Measurements from ENCODE around the gene RAB5IF. TPM values are rescaled to one million over a fixed set of nuclear protein-coding genes. Genes with fewer than 3 reads are reported as not detected.

Gene RAB5IF
- total and polyA plus RNA-seq, 2 of the 8 experiments (the other 6 are each of a cell fraction or from before 2014, with no cell fraction given): 95.5 to 148 TPM

DNA sequence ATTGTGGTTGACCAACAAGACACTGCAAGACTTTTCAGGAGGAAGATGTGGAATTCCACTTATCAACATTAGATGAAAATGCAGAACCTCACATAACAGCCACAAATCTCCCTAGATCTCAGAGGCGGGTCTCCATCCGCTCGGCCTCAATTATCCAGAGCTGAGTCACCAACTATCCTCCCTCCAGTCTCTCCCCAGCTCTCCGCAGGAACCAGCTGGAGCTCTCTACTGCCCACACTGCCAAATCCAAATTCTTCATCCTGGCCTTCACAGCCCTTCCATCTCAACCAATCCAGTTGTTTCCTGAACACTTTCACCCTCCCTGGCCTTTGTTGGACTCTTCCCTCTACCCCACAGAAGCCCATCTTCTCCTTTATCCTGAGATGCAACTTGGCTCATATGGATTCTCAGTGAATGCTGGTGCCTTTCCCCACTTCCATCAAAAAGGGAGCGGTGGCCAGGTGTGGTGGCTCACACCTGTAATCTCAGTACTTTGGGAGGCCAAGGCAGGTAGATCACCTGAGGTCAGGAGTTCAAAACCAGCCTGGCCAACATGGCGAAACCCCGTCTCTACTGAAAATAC lies 35.6 kb upstream of the RAB5IF start:
- no peak overlapping the region for H3K4ac ChIP-seq (replicated peaks; ENCODE audit: insufficient read length, low read depth, low read length)
- H3K23me2 ChIP-seq (ENCODE audit: low read depth, low read length): peaks cover 11% of the 10 kb centered on the region
- H2BK5ac ChIP-seq (ENCODE audit: low read depth, low read length): peak overlapping the region; percentile 19; the same call in 1 of the 2 replicates
- peak overlapping the region; percentile 18 for H2BK120ac ChIP-seq (replicated peaks; ENCODE audit: low read depth, low read length)
- H4K20me1 ChIP-seq (replicated peaks in 1 of 2; ENCODE audit: control insufficient read depth in 1 of 2, insufficient read depth in 2 of 2, low read length in 2 of 2): peaks cover 0 to 2% of the 10 kb centered on the region in 2 experiments
- H2AK5ac ChIP-seq (ENCODE audit: low read depth, low read length): peak overlapping the region; percentile 10; the same call in 1 of the 2 replicates
- H3K4me2 ChIP-seq (ENCODE audit: insufficient read depth in 1 of 2, low read depth in 2 of 2, low read length in 2 of 2): peak overlapping the region in 1 of 2 experiments; percentile 42; a peak in 1 of 4 replicates
- POLR2A ChIA-PET (ENCODE audit: partially characterized antibody): interaction anchor here (1.6 to 17.6 kb wide), 3 partner anchors 10 to 28 kb away, joined by 5 to 388 read pairs (median 21); partner anchors contain the start of gene RAB5IF
- no peaks in the 10 kb centered on the region; a peak in 2 of 8 replicates for H3K36me3 ChIP-seq (ENCODE audit: control insufficient read depth in 2 of 4, insufficient read depth in 4 of 4, low read length in 3 of 4)
- H3K4me3 ChIP-seq (ENCODE audit: extremely low read depth in 1 of 4, insufficient read depth in 2 of 4, low read depth in 3 of 4, low read length in 4 of 4): no peak overlapping the region
- H3K14ac ChIP-seq (ENCODE audit: insufficient read length): no peak overlapping the region
- FAIRE-seq: no peak
- WGBS, 2 experiments (ENCODE audit: extremely low coverage in 1 of 2, insufficient coverage in 1 of 2, insufficient read length in 1 of 2, insufficient replicate concordance in 2 of 2, low coverage in 1 of 2, low lambda C conversion rate in 2 of 2, missing lambda C conversion rate in 1 of 2): 89% methylated on average over 6 of the region's 7 CpGs; no CpG with 5 or more reads in 1 of the 2 experiments
- peaks cover 3 to 26% of the 10 kb centered on the region in 2 experiments; a peak in 2 of 4 replicates for H3K79me2 ChIP-seq (ENCODE audit: control insufficient read depth in 1 of 2, insufficient read depth in 2 of 2, low read length in 2 of 2)
- no peak overlapping the region for H2AFZ ChIP-seq (ENCODE audit: low read length)
- DNase-seq (ENCODE audit: low read depth in 1 of 2, low spot score in 2 of 2): no peak
- CTCF ChIA-PET (ENCODE audit: partially characterized antibody): interaction anchor here (0.9 to 18.0 kb wide), 5 partner anchors 10 to 104 kb away, joined by 4 to 202 read pairs (median 19); no protein-coding TSS in a partner anchor
- H4K91ac ChIP-seq (replicated peaks; ENCODE audit: insufficient read length, low read length): peak overlapping the region; percentile 48
- peak overlapping the region; percentile 55 for H3K18ac ChIP-seq (ENCODE audit: extremely low read depth, low read length)
- no peak overlapping the region for H3K23ac ChIP-seq (ENCODE audit: insufficient read length)
- peaks cover 2% of the 10 kb centered on the region for H3K79me1 ChIP-seq (ENCODE audit: low read depth, low read length)
- peak overlapping the region; percentile 62; the same call in 1 of the 2 replicates for H2BK15ac ChIP-seq (ENCODE audit: low read length)
- no peak overlapping the region for H4K8ac ChIP-seq (ENCODE audit: extremely low read depth, insufficient read depth, low read length)
- H3K27me3 ChIP-seq (replicated peaks in 1 of 4; ENCODE audit: control insufficient read depth in 3 of 4, extremely low read depth in 1 of 4, insufficient read depth in 3 of 4, low read length in 3 of 4): no peaks in the 10 kb centered on the region
- H3K27ac ChIP-seq (ENCODE audit: low read depth, low read length): no peak overlapping the region
- peak overlapping the region; percentile 69; the same call in 1 of the 2 replicates for H2BK20ac ChIP-seq (ENCODE audit: low read length)
- H3K4me1 ChIP-seq (replicated peaks in 1 of 4; ENCODE audit: control insufficient read depth in 3 of 4, insufficient read depth in 4 of 4, low read length in 3 of 4): peaks cover 12 to 22% (median 14%) of the 10 kb centered on the region in 4 experiments
- H2BK12ac ChIP-seq (ENCODE audit: low read depth, low read length): peak overlapping the region; percentile 64; the same call in 1 of the 2 replicates
- peaks cover 0 to 4% of the 10 kb centered on the region in 2 experiments; a peak in 1 of 4 replicates for H3K9me3 ChIP-seq (ENCODE audit: insufficient read depth in 2 of 2, low read depth in 1 of 2, low read length in 1 of 2)
- no peak overlapping the region for H4K5ac ChIP-seq (ENCODE audit: insufficient read length, low read depth, low read length)
- H3K56ac ChIP-seq (replicated peaks; ENCODE audit: insufficient read length, low read depth, low read length): no peak overlapping the region
- no peak overlapping the region for H3K9ac ChIP-seq (replicated peaks in 1 of 4; ENCODE audit: extremely low read depth in 1 of 4, low read depth in 3 of 4, low read length in 3 of 4)
- TF ChIP-seq TCF12 (IDR thresholded peaks at IDR 0.05; ENCODE audit: low read depth, low read length) (no peak), SIRT6 (IDR thresholded peaks at IDR 0.05; ENCODE audit: low read length) (no peak), SUZ12 (IDR thresholded peaks at IDR 0.05; ENCODE audit: low read length) (no peak), RBBP5 (IDR thresholded peaks at IDR 0.05; ENCODE audit: borderline replicate concordance, low read depth, low read length) (no peak), SIX5 (IDR thresholded peaks at IDR 0.05; ENCODE audit: low read depth, low read length) (no peak), SP2 (IDR thresholded peaks at IDR 0.05; ENCODE audit: low read length) (no peak), KDM1A (IDR thresholded peaks at IDR 0.05; ENCODE audit: borderline replicate concordance, low read length) (no peak)
- TF ChIP-seq, protein P1, sequence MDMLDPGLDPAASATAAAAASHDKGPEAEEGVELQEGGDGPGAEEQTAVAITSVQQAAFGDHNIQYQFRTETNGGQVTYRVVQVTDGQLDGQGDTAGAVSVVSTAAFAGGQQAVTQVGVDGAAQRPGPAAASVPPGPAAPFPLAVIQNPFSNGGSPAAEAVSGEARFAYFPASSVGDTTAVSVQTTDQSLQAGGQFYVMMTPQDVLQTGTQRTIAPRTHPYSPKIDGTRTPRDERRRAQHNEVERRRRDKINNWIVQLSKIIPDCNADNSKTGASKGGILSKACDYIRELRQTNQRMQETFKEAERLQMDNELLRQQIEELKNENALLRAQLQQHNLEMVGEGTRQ (IDR thresholded peaks at IDR 0.05; ENCODE audit: low read length): no peak
- TF ChIP-seq, protein P2, sequence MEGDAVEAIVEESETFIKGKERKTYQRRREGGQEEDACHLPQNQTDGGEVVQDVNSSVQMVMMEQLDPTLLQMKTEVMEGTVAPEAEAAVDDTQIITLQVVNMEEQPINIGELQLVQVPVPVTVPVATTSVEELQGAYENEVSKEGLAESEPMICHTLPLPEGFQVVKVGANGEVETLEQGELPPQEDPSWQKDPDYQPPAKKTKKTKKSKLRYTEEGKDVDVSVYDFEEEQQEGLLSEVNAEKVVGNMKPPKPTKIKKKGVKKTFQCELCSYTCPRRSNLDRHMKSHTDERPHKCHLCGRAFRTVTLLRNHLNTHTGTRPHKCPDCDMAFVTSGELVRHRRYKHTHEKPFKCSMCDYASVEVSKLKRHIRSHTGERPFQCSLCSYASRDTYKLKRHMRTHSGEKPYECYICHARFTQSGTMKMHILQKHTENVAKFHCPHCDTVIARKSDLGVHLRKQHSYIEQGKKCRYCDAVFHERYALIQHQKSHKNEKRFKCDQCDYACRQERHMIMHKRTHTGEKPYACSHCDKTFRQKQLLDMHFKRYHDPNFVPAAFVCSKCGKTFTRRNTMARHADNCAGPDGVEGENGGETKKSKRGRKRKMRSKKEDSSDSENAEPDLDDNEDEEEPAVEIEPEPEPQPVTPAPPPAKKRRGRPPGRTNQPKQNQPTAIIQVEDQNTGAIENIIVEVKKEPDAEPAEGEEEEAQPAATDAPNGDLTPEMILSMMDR (IDR thresholded peaks at IDR 0.05; ENCODE audit: control extremely low read depth in 1 of 3, insufficient read depth in 1 of 3, low read depth in 1 of 3, low read length in 3 of 3): no peak
